ENCODE results near the gene RB1. TPM values are rescaled to one million over a fixed set of nuclear protein-coding genes. Genes with fewer than 3 reads are reported as not detected.

The RB1 gene
- total RNA-seq, 2 experiments from 2014 or later = 33.5 to 84.4 TPM

DNA sequence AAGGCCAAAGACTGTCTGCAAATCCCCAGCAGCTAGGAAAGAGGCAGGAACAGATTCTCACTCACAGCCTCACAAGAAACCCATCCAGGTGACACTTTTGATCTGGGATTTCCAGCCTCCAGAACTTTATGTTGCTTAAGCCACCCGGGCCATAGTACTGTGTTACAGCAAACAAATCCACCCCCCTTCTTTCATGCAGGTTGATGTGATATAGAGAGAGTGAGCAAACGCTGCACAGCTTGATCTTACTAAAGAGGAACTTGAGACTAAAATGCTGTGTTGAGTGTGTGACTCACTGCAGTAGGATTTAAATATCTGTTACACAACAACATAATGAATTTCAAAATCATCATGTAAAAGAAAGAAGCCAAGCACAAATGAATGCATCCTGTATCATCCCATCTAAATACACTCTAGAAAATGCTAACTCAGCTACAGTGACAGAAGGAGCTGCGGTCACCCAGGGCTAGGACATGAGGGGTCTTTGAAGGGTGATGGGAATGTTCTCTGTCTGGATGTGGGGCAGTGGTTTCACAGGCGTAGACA is 197.2 kb downstream of the RB1 start:
- H2AFZ ChIP-seq (ENCODE audit: low read length) = no peak overlapping the region
- H4K20me1 ChIP-seq (ENCODE audit: insufficient read depth, low read length) = no peaks in the 10 kb centered on the region; the same call in 1 of the 2 replicates
- ChIA-PET CTCF (ENCODE audit: unreplicated experiment) (no interaction called here), POLR2A (interaction anchor here (0.5 to 2.4 kb wide), 3 partner anchors 17 to 186 kb away, joined by 3 to 8 read pairs (median 3); no protein-coding TSS in a partner anchor)
- H3K9me3 ChIP-seq (ENCODE audit: low read length) = no peaks in the 10 kb centered on the region
- TF ChIP-seq EZH2phosphoT487 (IDR thresholded peaks at IDR 0.05; ENCODE audit: borderline replicate concordance, low read depth, low read length) = no peak
- TF ChIP-seq, protein P1, sequence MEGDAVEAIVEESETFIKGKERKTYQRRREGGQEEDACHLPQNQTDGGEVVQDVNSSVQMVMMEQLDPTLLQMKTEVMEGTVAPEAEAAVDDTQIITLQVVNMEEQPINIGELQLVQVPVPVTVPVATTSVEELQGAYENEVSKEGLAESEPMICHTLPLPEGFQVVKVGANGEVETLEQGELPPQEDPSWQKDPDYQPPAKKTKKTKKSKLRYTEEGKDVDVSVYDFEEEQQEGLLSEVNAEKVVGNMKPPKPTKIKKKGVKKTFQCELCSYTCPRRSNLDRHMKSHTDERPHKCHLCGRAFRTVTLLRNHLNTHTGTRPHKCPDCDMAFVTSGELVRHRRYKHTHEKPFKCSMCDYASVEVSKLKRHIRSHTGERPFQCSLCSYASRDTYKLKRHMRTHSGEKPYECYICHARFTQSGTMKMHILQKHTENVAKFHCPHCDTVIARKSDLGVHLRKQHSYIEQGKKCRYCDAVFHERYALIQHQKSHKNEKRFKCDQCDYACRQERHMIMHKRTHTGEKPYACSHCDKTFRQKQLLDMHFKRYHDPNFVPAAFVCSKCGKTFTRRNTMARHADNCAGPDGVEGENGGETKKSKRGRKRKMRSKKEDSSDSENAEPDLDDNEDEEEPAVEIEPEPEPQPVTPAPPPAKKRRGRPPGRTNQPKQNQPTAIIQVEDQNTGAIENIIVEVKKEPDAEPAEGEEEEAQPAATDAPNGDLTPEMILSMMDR (conservative IDR thresholded peaks at IDR 0.05; ENCODE audit: low read length) = no peak
- H3K36me3 ChIP-seq (ENCODE audit: insufficient read depth, low read length) = no peaks in the 10 kb centered on the region
- H3K4me3 ChIP-seq (ENCODE audit: low read depth, low read length, poor library complexity, severe bottlenecking) = no peak overlapping the region
- H3K4me1 ChIP-seq (ENCODE audit: insufficient read depth, low read length, poor library complexity, severe bottlenecking) = peaks cover 42% of the 10 kb centered on the region
- H3K27ac ChIP-seq (ENCODE audit: low read depth, low read length, poor library complexity, severe bottlenecking) = no peak overlapping the region
- no peaks in the 10 kb centered on the region for H3K79me2 ChIP-seq (ENCODE audit: insufficient read depth, low read depth, low read length)
- intact Hi-C loops (cut with micrococcal nuclease; ENCODE audit: unreplicated experiment) = no loop called here
- peak; percentile 37 for DNase-seq (ENCODE audit: low spot score)
- 0 out of 2 replicates have a peak overlapping the region, but pooled peaks have one; percentile 1 for H3K4me2 ChIP-seq (ENCODE audit: low read length)
- H3K9me2 ChIP-seq (ENCODE audit: insufficient read depth, low read length) = no peaks in the 10 kb centered on the region
- no TSS peak for BruUV-seq (replicated peaks)

DNA sequence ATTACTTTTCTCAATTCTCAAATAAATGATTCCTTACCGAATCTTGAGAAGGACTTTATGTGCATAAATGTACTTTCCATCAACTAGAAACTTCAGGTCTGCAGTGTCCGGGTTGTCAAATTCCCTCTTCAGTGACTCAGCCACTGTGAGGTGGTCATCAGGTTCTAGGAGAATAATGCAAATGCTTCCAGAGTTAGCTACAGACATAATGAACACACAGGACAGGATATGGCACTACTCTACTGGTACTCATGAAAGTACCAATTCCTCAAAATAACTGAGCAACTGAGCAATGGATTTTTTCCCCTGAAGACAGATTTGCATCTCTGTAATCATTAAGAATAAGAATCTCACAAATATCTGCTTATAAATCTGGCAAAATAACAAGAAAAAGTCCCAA is 198.2 kb downstream of the RB1 start:
- Histone ChIP-seq H2AFZ (ENCODE audit: low read length) (no peak overlapping the region), H3K36me3 (ENCODE audit: insufficient read depth, low read length) (no peaks in the 10 kb centered on the region), H3K4me2 (ENCODE audit: low read length) (peak overlapping the region; percentile 36), H3K9me2 (ENCODE audit: insufficient read depth, low read length) (no peaks in the 10 kb centered on the region), H4K20me1 (ENCODE audit: insufficient read depth, low read length) (peaks cover 5% of the 10 kb centered on the region; the same call in 1 of the 2 replicates), H3K27ac (ENCODE audit: low read depth, low read length, poor library complexity, severe bottlenecking) (no peak overlapping the region), H3K4me3 (ENCODE audit: low read depth, low read length, poor library complexity, severe bottlenecking) (no peak overlapping the region), H3K4me1 (ENCODE audit: insufficient read depth, low read length, poor library complexity, severe bottlenecking) (peaks cover 52% of the 10 kb centered on the region), H3K9me3 (ENCODE audit: low read length) (no peaks in the 10 kb centered on the region), H3K79me2 (ENCODE audit: insufficient read depth, low read depth, low read length) (no peaks in the 10 kb centered on the region)
- BruUV-seq (replicated peaks) = no TSS peak
- CTCF ChIA-PET (ENCODE audit: unreplicated experiment) = no interaction called here
- POLR2A ChIA-PET = interaction anchor here (0.6 to 2.4 kb wide), 2 partner anchors 26 to 32 kb away, joined by 4 to 8 read pairs; no protein-coding TSS in a partner anchor
- DNase-seq (ENCODE audit: low spot score) = peak; percentile 17
- intact Hi-C loops (cut with micrococcal nuclease; ENCODE audit: unreplicated experiment) = no loop called here
- TF ChIP-seq, protein P1 (conservative IDR thresholded peaks at IDR 0.05; ENCODE audit: low read length) = no peak
- TF ChIP-seq EZH2phosphoT487 (IDR thresholded peaks at IDR 0.05; ENCODE audit: borderline replicate concordance, low read depth, low read length) = no peak

DNA sequence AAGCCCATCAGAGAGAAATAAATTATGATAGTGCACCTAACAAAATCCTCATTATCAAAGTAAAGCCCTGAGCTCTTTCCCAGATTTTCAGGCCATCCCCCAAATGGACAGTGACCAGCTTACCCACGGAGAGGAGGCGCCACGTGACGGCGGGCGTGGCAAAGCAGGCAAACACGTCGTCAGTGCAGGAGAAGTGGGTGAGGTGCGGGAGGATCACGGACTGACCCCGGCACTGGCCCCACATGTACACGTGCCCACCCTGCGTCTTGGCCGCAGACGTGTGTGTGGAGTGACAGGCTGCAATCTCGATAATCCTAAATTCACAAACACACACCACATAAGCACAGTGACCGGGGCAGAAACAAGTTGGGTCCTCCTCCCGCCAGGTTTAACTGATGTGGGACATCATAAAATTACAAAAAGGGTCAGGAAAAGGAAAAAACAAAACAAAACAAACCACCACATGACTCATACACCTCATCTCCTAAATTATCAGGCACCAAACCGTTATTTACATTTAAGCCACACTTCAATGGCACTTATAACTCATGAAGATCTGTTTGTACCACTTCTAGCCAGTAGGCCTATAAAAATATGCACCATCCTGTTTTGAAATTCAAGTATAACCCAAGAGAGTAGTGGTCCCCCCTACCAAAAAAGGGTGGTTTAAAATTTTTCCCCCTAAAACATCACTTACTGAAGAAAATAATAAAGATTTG is 199.2 kb downstream of the RB1 start:
- no peaks in the 10 kb centered on the region for H3K9me3 ChIP-seq (ENCODE audit: low read length)
- H3K4me2 ChIP-seq (ENCODE audit: low read length) = no peak overlapping the region
- no peak overlapping the region for H3K27ac ChIP-seq (ENCODE audit: low read depth, low read length, poor library complexity, severe bottlenecking)
- intact Hi-C loops (cut with micrococcal nuclease; ENCODE audit: unreplicated experiment) = no loop called here
- ChIA-PET CTCF (ENCODE audit: unreplicated experiment) (no interaction called here), POLR2A (interaction anchor here (2.4 kb wide), 1 partner anchor 31 kb away, joined by 8 read pairs; no protein-coding TSS in a partner anchor)
- no peaks in the 10 kb centered on the region for H3K36me3 ChIP-seq (ENCODE audit: insufficient read depth, low read length)
- no peaks in the 10 kb centered on the region for H3K9me2 ChIP-seq (ENCODE audit: insufficient read depth, low read length)
- H3K4me1 ChIP-seq (ENCODE audit: insufficient read depth, low read length, poor library complexity, severe bottlenecking) = peaks cover 56% of the 10 kb centered on the region
- BruUV-seq (replicated peaks) = no TSS peak
- TF ChIP-seq EZH2phosphoT487 (IDR thresholded peaks at IDR 0.05; ENCODE audit: borderline replicate concordance, low read depth, low read length) = no peak
- TF ChIP-seq, protein P1 (conservative IDR thresholded peaks at IDR 0.05; ENCODE audit: low read length) = no peak
- no peak for DNase-seq (ENCODE audit: low spot score)
- peaks cover 5% of the 10 kb centered on the region; the same call in 1 of the 2 replicates for H4K20me1 ChIP-seq (ENCODE audit: insufficient read depth, low read length)
- no peak overlapping the region for H3K4me3 ChIP-seq (ENCODE audit: low read depth, low read length, poor library complexity, severe bottlenecking)
- H3K79me2 ChIP-seq (ENCODE audit: insufficient read depth, low read depth, low read length) = no peaks in the 10 kb centered on the region
- no peak overlapping the region for H2AFZ ChIP-seq (ENCODE audit: low read length)

All from OCI-LY7 (cell line).